C4-2B (cell line): ENCODE measurements around the gene DLG2.

Experiments used
- ZFX ChIP-seq: fragments of 450-650 bp; IDR thresholded peaks from 2 replicates; pipeline ENCODE4 v1.6.1; 2017
- TF ChIP-seq, protein P1 (sequence below): fragments of 450-650 bp; conservative IDR thresholded peaks from 2 replicates; pipeline ENCODE4 v1.5.1; 2017; ENCODE audit warnings: mild to moderate bottlenecking

DNA sequence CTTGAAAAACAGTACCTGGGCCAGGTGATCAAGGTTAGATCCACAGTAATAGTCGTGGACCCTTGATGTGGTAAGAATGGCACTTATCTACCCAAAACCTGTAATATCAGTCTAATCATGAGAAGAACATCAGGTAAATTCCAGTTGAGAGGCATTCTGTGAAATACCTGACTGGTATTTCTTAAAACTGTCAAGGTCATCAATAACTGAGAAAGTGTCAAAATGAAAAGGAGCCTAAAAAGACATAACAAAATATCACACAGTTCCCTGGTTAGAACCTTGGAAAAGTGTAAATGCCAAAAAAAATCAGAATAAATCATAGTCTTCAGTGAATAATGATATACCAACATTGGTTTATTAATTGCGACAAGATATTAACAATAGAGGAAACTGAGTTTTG, 2185.5 kb downstream of the DLG2 start:
- TF ChIP-seq, protein P1, sequence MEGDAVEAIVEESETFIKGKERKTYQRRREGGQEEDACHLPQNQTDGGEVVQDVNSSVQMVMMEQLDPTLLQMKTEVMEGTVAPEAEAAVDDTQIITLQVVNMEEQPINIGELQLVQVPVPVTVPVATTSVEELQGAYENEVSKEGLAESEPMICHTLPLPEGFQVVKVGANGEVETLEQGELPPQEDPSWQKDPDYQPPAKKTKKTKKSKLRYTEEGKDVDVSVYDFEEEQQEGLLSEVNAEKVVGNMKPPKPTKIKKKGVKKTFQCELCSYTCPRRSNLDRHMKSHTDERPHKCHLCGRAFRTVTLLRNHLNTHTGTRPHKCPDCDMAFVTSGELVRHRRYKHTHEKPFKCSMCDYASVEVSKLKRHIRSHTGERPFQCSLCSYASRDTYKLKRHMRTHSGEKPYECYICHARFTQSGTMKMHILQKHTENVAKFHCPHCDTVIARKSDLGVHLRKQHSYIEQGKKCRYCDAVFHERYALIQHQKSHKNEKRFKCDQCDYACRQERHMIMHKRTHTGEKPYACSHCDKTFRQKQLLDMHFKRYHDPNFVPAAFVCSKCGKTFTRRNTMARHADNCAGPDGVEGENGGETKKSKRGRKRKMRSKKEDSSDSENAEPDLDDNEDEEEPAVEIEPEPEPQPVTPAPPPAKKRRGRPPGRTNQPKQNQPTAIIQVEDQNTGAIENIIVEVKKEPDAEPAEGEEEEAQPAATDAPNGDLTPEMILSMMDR, result no peak
- TF ChIP-seq ZFX, result no peak
